ENCODE data around the gene LRSAM1.

DNA sequence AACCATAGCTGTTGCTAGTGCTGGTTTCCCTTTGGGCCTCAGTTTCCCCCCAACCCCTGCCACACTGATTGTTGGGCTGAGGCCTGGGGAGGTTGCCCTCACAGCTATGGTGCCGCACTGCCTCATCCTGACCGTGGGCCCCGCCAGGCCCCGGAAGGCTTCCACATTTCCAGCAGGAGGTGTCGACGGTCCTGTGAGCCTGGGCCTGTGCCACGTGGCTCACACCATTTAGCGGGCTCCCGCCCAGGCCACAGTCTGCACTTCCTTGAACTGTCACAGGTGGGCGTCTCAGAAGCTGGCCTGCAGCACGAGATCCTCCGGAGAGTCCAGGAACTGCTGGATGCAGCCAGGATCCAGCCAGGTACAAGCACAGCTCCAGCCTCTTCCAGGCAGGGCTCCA, 45.7 kb downstream of the LRSAM1 start:
- no peak for TF ChIP-seq CTCF (IDR thresholded peaks at IDR 0.05; ENCODE audit: low read depth, low read length)
- TF ChIP-seq POLR2A (IDR thresholded peaks at IDR 0.05; ENCODE audit: extremely low read depth, insufficient read length) = no peak
- no peak for TF ChIP-seq MAX (IDR thresholded peaks at IDR 0.05; ENCODE audit: low read depth, low read length)

Data from NB4 (cell line).